Transverse colon (tissue), 3 donors: ENCODE measurements around the gene GJB2.

Source experiments
- CTCF ChIP-seq, 5 experiments: fragments of 200-600 bp in 3 of 5; fragments of 450-650 bp in 2 of 5; sonication (generic) in 3 of 5; IDR thresholded peaks; 1 replicate in 2 of 5; 2 replicates in 3 of 5; pipeline ENCODE4 v1.5.1; 2016 to 2017; ENCODE audit warnings: antibody characterized with exemption in 5 of 5, inconsistent platforms in 3 of 5, mild to moderate bottlenecking in 2 of 5, moderate library complexity in 1 of 5
- EP300 ChIP-seq: sonication (generic); formaldehyde crosslinking; IDR thresholded peaks from one replicate; pipeline ENCODE4 v1.6.1; 2017; ENCODE audit warnings: antibody characterized with exemption, low read depth
- POLR2A ChIP-seq: fragments of 450-650 bp; IDR thresholded peaks from one replicate; pipeline ENCODE4 v1.6.1; 2016; ENCODE audit warnings: antibody characterized with exemption, mild to moderate bottlenecking, moderate library complexity

- TF ChIP-seq CTCF (IDR thresholded peaks at IDR 0.05) (no peak), POLR2A (no peak), EP300 (no peak)
Measured at GRCh38 chr13:20151612-20152011, 41.1 kb downstream of the GJB2 start.
